DMS53 treated with DMSO at 0.1 percent for 48 hours (cell line): ENCODE data around the gene PSORS1C1.
"Not testable (repeated sequence)": the region's sequence is repeated elsewhere in the genome, so short reads cannot be mapped to it uniquely, and the experiment has no call there.

ENCODE experiments used
- DNase-seq: peaks from one replicate; lab custom pipeline; 2025; ENCODE audit not compliant: unreplicated experiment; lab: John Stamatoyannopoulos, UW

Gene PSORS1C1

DNA sequence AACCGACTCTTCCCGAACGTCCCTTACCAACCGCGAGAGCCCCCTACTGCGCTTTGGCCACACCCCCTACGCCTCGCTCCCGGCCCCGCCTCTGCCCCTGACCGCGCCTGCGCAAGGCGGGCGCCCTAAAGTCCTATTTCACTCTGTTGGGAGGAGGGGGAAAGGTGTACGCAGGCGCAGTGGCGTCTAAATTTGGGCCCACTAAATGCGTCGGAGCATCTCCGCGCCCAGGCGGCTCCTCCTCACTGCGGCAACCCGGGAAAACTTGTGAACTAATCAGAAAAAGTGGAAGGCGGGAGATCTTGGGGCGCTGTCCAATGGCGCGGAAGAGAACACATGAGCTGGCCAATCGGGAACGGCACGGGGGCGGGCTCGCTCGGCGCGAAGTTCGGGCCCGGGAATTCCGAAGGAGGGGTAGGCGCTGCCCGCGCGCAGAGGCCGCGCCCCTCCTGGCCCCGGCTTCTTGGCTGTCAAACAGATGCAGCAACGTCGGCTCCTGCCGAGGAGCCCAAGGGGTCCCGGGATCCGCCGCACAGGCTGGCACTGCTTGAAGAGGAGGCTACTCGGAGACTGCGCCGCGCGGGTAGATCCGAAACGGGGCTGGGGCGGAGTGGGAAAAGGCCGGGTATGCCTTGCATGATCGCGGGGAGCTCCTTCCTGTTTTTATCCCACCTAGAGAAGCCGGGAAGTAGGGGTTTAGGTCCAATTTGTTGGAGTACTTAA is 43.7 kb downstream of the PSORS1C1 start, which contains the start of gene TCF19:
TSS of gene TCF19 (plus strand) at position 450 of the 723 bp plus-strand sequence. CDS start 881 bp downstream, outside the sequence.
- DNase-seq, result peak; percentile 88

DNA sequence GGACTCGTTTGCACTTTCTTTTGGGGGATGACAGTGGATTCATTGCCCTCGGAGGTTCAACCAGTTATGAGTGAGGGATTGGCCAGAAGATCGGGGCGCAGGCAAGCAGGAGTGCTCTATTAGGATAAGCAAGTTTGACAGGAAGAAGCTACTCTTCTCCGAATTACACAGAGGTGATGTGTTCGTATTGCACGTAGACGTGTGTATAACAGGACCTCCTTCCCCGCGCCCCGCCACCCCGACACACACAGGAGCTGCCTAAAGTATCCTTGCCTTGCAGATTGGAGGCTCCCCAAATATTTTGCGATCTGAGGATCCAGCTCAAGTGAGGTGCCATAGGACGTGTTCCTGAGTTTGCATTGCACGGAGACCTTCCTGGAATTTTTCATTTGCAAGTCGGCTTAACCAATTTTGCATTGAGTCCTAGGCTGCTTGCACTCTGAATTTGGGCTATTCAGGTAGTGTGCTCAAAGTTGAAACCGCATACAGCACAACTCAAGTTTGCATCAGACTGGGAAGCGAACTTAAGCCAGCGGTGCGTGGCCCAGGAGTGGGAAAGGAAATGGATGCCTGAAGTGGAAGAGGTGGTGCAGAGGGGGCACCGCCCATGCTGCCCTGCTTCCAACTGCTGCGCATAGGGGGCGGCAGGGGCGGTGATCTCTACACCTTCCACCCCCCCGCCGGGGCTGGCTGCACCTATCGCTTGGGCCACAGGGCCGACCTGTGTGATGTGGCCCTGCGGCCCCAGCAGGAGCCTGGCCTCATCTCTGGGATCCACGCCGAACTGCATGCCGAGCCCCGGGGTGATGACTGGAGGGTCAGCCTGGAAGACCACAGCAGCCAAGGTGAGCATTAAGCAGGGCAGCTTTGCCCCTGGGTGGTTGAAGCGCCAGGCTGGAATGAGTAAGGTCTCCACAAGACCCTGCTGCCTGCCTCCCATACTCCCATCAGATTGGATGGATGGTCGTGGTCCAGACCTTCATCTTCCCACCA is 44.6 kb downstream of the PSORS1C1 start:
- no peak for DNase-seq

DNA sequence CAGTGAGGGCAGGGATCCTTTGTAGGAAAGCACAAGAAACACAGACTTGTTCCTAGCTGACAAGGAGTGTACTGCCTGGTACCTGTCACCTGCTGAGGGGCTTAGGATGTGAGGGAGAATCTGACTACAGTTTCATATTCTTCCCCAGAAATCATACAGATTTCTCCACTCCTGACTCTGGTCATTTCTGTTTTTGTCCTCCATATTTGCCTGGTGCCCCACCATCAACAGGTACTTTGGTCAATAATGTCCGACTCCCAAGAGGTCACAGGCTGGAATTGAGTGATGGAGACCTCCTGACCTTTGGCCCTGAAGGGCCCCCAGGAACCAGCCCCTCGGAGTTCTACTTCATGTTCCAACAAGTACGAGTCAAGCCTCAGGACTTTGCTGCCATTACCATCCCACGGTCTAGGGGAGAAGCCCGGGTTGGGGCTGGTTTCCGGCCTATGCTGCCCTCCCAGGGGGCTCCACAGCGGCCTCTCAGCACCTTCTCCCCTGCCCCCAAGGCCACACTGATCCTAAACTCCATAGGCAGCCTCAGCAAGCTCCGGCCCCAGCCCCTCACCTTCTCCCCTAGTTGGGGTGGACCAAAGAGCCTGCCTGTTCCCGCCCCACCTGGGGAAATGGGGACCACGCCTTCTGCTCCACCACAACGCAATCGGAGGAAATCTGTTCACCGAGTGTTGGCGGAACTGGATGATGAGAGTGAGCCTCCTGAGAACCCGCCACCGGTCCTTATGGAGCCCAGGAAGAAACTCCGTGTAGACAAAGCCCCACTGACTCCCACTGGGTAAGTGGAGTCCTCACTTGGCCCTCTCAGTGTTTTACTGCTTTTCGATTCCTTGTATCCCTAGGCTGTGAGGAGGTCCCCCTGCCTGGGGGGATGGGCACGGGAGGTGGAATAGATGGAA is 46.9 kb downstream of the PSORS1C1 start:
- DNase-seq, result no peak

DNA sequence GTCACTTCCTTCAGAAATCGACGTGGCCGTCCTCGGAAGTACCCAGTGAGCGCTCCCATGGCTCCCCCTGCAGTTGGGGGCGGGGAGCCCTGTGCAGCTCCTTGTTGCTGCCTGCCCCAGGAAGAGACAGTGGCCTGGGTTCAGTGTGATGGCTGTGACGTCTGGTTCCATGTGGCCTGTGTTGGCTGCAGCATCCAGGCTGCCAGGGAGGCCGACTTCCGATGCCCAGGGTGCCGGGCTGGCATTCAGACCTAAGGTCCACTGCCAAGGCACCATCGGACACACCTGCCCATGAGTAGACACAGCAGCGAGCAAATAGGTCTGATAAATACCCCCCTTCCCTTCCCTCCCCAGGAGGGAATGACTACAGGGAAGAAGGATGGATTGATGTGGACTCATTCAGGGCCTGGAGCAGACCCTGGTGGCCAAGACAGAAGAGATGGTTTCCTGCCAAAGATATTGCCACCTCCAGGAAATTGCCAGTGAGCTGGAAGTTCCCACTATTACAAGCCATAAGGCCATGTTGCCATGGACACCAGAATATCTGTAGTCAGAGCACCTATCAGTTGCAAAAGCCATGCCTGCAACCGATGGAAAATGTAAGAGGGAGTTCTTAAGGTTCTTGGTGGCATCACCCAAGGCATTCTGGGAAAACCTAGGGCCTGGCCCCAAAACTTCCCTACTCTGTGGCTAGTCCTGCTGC is 48.0 kb downstream of the PSORS1C1 start:
- no peak for DNase-seq

DNA sequence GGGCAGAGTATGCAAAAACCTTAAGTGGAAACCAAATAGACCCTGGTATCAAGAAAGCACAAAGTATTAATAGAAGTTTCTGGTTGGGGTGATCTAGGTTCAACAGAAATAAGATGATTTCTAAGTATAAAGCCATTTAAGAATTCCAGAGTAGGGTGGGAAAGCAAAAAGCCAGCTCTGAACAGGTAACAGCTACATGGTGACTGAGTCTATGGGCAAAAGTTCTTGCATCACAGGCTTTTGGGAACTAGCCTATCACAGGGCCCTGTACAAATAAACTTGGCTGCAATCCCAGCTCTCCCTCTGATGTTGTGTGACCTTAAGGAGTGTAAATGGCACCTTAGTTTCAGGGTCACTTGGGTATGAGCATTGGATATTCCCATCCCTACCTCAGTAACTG is 49.3 kb downstream of the PSORS1C1 start:
- no peak for DNase-seq

DNA sequence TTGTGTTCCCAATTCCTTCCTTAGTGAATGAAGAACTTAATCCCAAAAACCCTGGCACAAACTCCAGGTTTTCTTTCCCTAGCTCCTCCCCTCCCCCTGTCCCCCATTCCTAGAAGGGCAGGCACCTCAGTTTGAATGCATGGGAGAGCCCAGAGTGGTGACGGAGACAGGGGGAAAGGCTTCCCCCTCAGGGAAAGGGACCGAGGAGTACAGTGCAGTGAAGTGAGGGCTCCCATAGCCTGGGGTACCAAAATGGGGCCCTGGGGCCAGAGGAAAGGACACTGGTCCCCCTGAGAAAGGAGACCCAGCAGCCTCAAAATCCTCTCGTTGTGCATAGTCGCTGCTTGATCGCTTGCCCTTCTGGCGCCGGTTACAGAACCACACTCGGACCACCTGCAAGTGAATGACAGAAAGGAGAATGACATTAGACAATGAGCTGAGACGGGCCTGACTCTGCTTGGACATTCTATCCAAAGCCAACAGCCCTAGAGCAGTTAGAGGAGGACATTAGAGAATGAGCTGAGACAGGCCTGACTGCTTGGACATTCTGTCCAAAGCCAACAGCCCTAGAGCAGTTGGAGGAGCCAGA is 50.0 kb downstream of the PSORS1C1 start:
- not testable (repeated sequence) for DNase-seq

DNA sequence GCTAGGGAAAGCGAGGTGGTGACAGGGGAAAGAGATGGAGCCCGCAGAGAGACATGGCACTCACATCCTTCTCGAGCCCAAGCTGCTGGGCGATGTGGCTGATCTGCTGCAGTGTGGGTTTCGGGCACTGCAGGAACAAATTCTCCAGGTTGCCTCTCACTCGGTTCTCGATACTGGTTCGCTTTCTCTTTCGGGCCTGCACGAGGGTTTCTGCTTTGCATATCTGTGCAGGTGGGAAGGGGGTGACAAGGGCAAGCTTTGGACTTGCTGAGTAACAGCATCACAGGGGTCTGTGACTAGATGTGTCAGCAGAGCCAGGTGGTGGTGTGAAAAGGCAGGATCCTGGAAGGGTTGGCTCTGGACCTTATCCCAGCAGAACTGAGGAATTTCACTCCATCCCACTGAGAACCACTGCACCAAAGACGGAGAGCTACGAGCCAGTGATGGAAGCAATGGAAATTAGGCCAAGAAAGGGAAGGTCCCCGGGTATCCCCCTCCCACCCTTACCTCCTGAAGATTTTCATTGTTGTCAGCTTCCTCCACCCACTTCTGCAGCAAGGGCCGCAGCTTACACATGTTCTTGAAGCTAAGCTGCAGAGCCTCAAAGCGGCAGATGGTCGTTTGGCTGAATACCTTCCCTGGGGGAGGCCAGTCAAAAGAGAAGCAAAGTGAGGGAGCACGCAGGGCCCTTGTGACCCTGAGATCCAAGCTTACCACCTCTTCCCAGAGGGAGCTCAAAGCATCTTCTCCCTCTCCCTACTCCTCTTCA is 50.6 kb downstream of the PSORS1C1 start:
- DNase-seq, result not testable (repeated sequence)

DNA sequence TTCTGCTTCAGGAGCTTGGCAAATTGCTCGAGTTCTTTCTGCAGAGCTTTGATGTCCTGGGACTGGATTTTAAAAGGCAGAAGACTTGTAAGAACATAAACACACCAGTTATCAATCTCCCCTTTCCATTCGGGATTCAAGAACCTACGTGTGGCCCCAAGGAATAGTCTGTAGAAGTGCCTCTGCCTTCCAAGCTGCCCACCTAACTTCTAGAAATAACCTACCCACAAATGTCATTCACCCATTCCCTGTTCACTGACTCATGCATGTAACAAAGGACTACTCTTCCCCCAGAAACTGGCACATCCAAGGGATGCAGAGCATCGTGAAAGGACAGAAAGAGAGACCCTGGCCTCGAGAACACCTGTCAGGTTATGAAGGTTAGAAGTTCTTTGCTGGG is 51.4 kb downstream of the PSORS1C1 start:
- DNase-seq, result no peak

DNA sequence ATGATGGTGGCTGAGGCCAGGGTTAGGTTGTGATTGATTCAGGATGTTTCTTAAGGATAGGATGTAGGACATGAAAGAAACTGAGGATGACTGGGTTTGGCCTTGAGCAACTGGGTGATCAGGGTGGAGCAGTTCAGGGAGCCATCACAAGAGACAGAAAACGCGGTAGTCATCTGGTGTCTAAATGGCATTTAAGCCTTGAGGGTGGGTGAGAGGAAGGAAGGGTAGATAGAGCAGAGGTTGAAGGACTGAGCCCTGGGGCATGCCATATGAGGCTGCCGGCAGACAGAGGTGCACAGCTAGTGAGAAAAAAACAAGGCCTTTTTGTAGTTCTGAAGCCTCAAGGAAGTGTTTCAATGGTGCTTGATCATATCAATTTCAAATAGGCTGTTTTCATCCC is 54.0 kb downstream of the PSORS1C1 start:
- no peak for DNase-seq

DNA sequence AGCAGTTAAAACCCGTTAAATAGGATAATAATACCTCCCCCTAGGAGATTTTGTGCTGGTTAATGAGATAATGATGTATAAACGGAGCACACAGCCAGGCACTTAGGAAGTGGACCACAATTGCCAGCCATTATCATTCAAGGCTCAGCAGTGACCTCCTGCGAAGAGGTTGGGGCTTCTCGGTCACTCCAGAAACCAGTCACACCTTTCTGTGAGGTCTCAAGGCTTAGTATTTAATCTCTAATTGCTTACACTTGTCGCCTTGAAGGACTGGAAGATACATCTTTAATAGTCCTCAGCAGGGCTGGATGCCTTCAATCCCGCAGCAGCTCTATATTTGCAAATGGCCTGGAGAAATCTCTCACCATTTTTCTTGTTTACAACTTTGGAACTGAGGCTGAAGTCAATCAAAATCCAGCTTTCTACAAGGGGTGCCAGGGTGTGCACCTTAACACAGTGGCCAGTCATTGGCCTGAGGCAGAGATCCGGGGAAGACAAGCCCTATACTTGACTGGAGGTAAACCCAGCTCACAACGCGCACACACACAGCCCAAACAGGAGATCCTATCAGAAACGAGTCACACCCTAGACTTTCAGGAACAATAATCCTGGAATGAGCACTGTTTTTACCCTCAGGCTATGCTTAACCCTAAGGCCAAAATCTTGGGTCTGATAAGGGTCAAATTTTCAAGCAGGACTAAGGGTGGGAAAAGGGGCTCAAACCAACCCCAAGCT is 54.7 kb downstream of the PSORS1C1 start:
- DNase-seq, result no peak

DNA sequence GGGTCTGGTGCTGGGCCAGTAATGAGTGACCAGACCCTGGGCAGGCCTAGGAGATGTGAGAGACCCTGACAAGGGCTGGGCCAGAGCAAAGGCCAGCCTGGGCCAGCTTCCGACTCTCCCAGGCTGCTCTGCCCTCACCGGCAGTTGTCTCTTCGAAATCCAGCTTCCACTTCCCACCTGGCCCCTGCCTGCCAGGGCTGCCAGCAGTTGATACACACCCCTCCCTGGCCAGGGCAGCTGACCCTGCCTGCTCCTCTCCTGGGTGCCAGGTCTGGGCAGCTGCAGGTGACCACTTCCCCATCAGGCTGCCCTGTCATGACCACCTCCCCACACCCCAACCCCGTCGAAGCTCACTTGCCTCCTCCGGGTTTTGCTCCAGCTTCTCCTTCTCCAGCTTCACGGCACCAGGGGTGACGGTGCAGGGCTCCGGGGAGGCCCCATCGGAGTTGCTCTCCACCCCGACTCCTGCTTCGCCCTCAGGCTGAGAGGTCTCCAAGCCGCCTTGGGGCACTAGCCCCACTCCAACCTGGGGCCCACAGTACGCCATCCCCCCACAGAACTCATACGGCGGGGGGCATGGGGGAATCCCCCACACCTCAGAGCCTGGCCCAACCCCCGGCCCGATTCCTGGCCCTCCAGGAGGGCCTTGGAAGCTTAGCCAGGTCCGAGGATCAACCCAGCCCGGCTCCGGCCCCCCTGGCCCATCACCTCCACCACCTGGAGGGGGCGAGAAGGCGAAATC is 55.4 kb downstream of the PSORS1C1 start:
- DNase-seq, result not testable (repeated sequence)

DNA sequence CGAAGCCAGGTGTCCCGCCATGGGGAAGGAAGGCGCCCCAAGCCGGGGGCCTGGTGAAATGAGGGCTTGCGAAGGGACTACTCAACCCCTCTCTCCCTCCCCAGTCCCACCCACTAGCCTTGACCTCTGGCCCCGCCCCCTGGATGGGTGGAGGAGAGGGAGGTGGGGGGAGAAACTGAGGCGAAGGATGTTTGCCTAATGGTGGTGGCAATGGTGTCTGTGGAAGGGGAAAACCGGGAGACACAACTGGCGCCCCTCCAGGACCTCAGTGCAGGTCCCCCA is 55.9 kb downstream of the PSORS1C1 start, which contains the start of gene POU5F1:
TSS of gene POU5F1 (minus strand) at position 83 of the 282 bp plus-strand sequence. CDS start at position 21, 62 bp downstream.
- no peak for DNase-seq

DNA sequence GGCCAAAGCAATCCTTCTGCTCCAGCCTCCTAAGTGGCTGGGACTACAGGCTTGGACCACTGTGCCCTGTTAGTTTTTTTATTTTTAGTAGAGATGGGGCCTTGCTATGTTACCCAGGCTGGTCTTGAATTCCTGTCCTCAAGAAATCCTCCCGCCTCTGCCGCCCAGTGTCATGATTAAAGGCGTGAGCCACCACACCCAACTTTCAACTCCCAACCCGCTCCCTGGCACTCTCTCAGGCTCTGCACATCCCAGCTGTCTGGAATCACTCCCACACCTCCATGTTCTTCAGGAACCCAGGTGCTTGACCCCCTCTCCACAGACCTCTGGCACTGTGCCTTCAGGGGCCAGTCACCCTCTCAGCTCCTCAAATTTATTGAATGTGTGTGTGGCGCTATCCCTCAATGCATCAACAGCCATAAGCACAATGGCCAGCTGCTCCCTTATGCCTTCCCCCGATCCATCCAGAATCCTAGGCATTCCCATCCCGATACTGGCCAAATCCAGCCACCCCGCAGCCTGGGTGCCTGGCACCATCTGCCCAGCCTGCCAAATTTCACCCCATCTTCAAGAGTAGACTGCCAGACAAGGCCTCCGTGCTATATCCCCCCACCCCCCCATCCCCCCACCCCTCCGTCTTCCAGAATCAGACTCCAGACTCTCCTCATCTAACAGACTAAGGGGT is 56.5 kb downstream of the PSORS1C1 start:
- no peak for DNase-seq

DNA sequence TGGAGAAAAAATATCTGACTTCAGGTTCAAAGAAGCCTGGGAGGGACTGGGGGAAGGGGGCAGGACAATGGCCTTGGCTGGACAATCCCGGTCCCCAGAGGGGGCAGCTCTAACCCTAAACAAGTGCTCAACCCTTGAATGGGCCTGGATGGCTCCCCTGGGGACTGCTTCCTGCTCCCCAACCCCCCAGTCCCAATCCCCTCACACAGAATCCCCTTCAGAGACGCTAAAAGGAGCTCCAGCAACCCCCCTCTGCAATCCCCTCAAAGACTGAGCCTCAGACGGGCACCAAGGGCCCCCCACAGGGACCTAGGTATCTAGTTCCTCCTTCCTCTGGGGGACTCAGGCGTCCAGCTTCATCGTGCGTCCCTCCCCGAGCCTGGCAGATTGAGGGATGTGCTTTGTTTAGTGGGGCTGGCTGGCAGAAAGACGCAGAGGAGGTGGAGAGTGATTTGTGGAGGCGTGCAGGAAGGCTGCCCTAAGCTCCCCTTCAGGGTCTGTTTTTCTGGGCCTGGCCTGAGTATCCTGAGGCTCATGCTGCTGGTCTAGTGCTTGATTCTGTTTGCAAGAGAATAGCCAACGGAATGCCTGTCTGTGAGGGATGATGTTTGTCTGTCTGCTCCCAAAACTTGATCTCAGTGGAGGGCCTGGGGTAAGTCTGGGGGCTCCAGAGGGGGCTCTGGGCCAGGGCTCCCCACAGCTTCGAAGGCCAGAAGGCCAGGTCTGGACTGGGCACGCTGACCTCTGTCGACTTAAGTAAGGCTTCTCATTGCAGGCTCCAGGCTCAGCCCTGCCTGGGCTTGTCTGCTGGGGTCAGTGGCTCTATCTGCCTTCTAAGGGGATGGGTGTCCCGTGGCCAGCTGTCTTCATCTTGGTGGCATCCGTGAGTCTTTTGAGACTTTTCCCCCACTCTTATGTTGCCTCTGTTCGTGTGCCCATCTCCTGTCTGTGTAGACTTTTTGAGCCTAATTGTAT is 57.6 kb downstream of the PSORS1C1 start:
- DNase-seq, result no peak

DNA sequence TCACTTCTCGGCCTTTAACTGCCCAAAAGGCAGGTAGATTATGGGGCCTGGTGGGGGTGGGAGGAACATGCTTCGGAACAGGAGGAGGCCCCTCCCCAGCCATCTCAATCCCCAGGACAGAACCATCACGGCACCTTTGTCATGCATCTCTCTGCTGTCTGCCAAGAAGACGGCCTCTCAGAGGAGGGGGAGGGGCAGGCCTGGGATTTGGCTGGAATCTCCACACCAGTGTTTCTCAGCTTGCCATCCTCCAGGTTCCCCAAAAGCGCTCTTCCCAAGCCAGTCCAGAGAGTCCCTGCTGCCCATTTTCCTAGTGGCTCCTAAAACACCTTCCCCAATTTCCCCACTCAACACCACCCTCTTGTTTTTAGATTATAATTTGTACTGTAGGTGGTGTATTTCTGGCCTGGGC is 58.4 kb downstream of the PSORS1C1 start:
- DNase-seq, result no peak

DNA sequence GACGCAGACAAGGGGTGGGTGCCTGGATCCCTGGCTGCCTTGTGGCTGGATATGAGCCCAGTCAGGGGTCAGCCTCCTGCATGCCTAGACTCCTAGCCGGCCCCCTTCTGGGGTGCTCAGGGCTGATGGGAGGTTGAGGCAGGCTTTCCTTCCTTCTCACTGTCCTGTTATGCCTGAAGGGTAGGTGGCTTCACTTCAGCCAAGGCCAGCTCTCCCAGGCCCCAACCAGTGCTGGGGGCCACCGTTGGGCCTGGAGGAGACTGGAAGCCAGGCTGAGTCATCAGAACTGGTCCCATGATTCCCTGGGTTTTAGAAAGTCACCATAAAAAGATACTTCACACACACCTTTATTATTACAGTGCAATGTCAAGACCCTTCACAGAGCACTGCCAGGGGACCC is 58.8 kb downstream of the PSORS1C1 start:
- no peak for DNase-seq
